IPS DF 6.9 (cell line): ENCODE results near the gene GM2A.

Experiments
- DNase-seq: peaks from one replicate; pipeline ENCODE4 v3.0.0-alpha.2; 2013; ENCODE audit warnings: low read depth, low spot score
- H3K27ac ChIP-seq: one replicate; pipeline ENCODE4 v1.5.1; 2013; ENCODE audit warnings: low read length, control low read depth
- H3K27me3 ChIP-seq: 2 replicates; pipeline ENCODE4 v1.6.1; 2013; ENCODE audit warnings: mild to moderate bottlenecking, low read length; ENCODE audit not compliant: control insufficient read depth, insufficient read depth
- H3K36me3 ChIP-seq: 2 replicates; pipeline ENCODE4 v1.6.1; 2013; ENCODE audit warnings: low read length; ENCODE audit not compliant: control insufficient read depth, insufficient read depth
- H3K4me1 ChIP-seq: 2 replicates; pipeline ENCODE4 v1.6.1; 2013; ENCODE audit warnings: low read length; ENCODE audit not compliant: control insufficient read depth, insufficient read depth
- H3K4me3 ChIP-seq: 2 replicates; pipeline ENCODE4 v1.5.1; 2013; ENCODE audit warnings: mild to moderate bottlenecking, low read length
- H3K9me3 ChIP-seq: 2 replicates; pipeline ENCODE4 v1.6.1; 2013; ENCODE audit warnings: low read length, inconsistent platforms; ENCODE audit not compliant: control insufficient read depth, insufficient read depth
- WGBS: extraction: QIAGEN DNeasy Blood & Tissue Kit; methylation state at CpG from one replicate; pipeline ENCODE4 v1.1.7; 2013; ENCODE audit warnings: mixed read lengths, missing lambda C conversion rate; ENCODE audit not compliant: insufficient read length, insufficient coverage; 5-methylcytosine and 5-hydroxymethylcytosine counted together

GM2A gene

DNA sequence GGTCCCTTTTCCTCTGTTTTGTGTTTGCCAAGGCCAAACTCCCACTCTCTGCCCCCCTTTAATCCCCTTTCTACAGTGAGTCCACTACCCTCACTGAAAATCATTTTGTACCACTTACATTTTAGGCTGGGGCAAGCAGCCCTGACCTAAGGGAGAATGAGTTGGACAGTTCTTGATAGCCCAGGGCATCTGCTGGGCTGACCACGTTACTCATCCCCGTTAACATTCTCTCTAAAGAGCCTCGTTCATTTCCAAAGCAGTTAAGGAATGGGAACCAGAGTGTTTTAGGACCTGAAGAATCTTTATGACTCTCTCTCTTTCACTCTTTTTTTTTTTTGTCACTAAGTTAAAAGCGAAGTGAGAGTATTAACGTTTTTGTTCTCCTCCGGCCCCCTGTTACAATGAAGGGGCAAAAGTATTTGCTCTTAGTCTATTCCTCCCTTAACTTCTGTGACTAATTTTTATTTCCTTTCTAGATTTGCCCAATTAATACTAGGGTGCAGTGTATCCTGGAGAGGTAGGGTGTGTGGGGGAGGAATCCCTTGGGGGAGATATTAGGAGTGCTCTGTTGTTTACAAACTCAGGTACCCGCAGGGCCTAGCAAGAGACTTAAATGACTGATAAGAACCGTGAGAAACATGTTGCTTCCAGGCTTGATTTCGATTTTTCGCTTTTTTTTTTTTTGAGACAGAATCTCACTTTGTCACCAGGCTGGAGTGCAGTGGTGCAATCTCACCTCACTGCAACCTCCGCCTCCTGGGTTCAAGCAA is 14.7 kb downstream of the GM2A start:
- H3K9me3 ChIP-seq, result no peaks in the 10 kb centered on the region
- H3K4me1 ChIP-seq, result no peaks in the 10 kb centered on the region; the same call in 1 of the 2 replicates
- no CpG with 5 or more reads among the region's 11 CpGs for WGBS
- H3K27ac ChIP-seq, result no peak overlapping the region
- H3K27me3 ChIP-seq, result no peaks in the 10 kb centered on the region
- no peak overlapping the region for H3K4me3 ChIP-seq
- peaks cover 10% of the 10 kb centered on the region; the same call in 1 of the 2 replicates for H3K36me3 ChIP-seq
- DNase-seq, result no peak

- no peak for DNase-seq
Measured at GRCh38 chr5:151270599-151270998, 17.6 kb downstream of the GM2A start.

DNA sequence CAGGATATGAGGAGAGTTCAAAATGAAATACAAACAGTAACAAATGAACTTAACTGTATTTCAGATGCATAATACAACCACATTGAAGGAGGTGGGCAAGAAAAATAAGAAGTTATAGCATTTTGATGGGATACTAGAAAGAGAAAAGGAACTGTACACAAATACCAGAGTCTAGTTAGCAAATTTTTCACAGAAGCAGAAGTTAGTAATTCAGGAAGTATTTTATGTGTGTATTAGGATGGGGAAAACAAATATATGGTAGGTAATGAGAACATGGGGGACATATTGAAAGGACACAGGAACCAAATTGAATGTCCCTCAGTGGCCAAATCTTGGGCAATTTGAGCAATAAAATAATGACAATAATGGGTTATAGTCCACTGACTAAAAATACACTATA is 18.4 kb downstream of the GM2A start:
- no peaks in the 10 kb centered on the region for H3K9me3 ChIP-seq
- H3K27ac ChIP-seq, result no peak overlapping the region
- peaks cover 10% of the 10 kb centered on the region; the same call in 1 of the 2 replicates for H3K36me3 ChIP-seq
- no peaks in the 10 kb centered on the region; the same call in 1 of the 2 replicates for H3K4me1 ChIP-seq
- H3K27me3 ChIP-seq, result no peaks in the 10 kb centered on the region
- no peak overlapping the region for H3K4me3 ChIP-seq
- DNase-seq, result no peak

More at GRCh38 chr5:151270599-151270998, 17.6 kb downstream of the GM2A start:
- no peaks in the 10 kb centered on the region; the same call in 1 of the 2 replicates for H3K4me1 ChIP-seq
- H3K9me3 ChIP-seq, result no peaks in the 10 kb centered on the region
- no peak overlapping the region for H3K4me3 ChIP-seq
- no peaks in the 10 kb centered on the region for H3K27me3 ChIP-seq
- WGBS, result no CpG with 5 or more reads among the region's 1 CpG
- no peak overlapping the region for H3K27ac ChIP-seq
- H3K36me3 ChIP-seq, result peaks cover 10% of the 10 kb centered on the region; the same call in 1 of the 2 replicates

- no peaks in the 10 kb centered on the region for H3K27me3 ChIP-seq
- no peaks in the 10 kb centered on the region for H3K4me1 ChIP-seq
- H3K36me3 ChIP-seq, result no peaks in the 10 kb centered on the region
- no peak overlapping the region for H3K27ac ChIP-seq
- no peak overlapping the region for H3K4me3 ChIP-seq
- H3K9me3 ChIP-seq, result no peaks in the 10 kb centered on the region
- no peak for DNase-seq
Measured at GRCh38 chr5:151274666-151275065, 21.7 kb downstream of the GM2A start.

DNA sequence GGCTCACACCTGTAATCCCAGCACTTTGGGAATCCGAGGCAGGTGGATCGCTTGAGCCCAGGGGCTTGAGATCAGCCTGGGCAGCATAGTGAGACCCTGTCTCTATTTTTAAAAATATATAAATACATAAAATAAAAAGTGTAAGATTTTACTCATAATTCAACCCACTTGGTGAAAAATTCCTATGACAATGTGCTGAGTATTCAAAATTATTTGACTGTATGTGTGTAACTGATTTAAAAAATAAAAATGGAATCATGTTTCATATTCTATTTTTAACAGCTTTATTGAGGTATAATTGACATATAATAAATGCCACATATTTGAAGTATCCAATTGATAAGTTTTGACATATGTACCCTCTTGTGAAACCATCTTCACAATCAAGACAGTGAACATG is 22.8 kb downstream of the GM2A start:
- no peaks in the 10 kb centered on the region for H3K9me3 ChIP-seq
- no peaks in the 10 kb centered on the region for H3K4me1 ChIP-seq
- no peak overlapping the region for H3K4me3 ChIP-seq
- H3K36me3 ChIP-seq, result no peaks in the 10 kb centered on the region
- no peaks in the 10 kb centered on the region; the same call in 1 of the 2 replicates for H3K27me3 ChIP-seq
- no CpG with 5 or more reads among the region's 2 CpGs for WGBS
- DNase-seq, result no peak
- no peak overlapping the region for H3K27ac ChIP-seq

- no peaks in the 10 kb centered on the region; the same call in 1 of the 2 replicates for H3K27me3 ChIP-seq
- no peak overlapping the region for H3K27ac ChIP-seq
- no peak overlapping the region for H3K4me3 ChIP-seq
- no peak for DNase-seq
- no peaks in the 10 kb centered on the region for H3K9me3 ChIP-seq
- H3K36me3 ChIP-seq, result no peaks in the 10 kb centered on the region
- no CpG with 5 or more reads among the region's 5 CpGs for WGBS
- no peaks in the 10 kb centered on the region for H3K4me1 ChIP-seq
Measured at GRCh38 chr5:151278845-151279244, 25.9 kb downstream of the GM2A start.

GRCh38 chr5:151280443-151280842 is 27.5 kb downstream of the GM2A start:
- no CpG with 5 or more reads among the region's 2 CpGs for WGBS
- H3K36me3 ChIP-seq, result no peaks in the 10 kb centered on the region
- H3K27ac ChIP-seq, result no peak overlapping the region
- H3K27me3 ChIP-seq, result no peaks in the 10 kb centered on the region; the same call in 1 of the 2 replicates
- H3K4me3 ChIP-seq, result no peak overlapping the region
- DNase-seq, result no peak
- no peaks in the 10 kb centered on the region for H3K4me1 ChIP-seq
- no peaks in the 10 kb centered on the region for H3K9me3 ChIP-seq

DNA sequence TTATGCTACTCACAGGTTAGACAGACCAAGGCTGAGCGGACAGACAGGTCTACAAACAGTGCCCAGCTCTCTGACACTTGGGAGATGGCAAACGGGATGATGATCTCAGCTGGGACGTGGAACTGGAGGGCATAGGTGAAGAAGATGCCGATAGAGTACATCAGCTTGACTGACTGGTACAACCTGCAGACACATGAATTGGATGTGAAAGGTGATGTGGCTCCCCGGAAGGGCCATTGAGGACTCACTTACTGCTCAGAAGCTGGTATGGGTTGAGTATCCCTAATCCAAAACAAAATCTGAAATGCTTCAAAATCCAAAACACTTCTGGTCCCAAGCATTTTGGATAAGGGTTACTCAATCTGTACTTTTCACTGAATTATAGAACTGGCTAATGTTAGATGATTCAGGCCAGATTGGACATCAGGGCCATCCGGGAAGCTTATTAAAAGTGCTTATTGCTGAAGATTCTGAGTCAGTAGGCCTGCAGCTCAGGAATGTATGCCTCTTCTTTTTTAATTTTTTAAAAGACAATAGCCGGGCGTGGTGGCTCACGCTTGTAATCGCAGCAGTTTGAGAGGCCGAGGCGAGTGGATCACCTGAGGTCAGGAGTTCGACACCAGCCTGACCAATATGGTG is 28.1 kb downstream of the GM2A start:
- Histone ChIP-seq H3K4me3 (no peak overlapping the region), H3K27me3 (no peaks in the 10 kb centered on the region; the same call in 1 of the 2 replicates), H3K27ac (no peak overlapping the region), H3K4me1 (no peaks in the 10 kb centered on the region), H3K36me3 (no peaks in the 10 kb centered on the region), H3K9me3 (no peaks in the 10 kb centered on the region)
- WGBS, result no CpG with 5 or more reads among the region's 13 CpGs
- DNase-seq, result no peak

GRCh38 chr5:151283120-151283825 is 30.3 kb downstream of the GM2A start:
- Histone ChIP-seq H3K27ac (no peak overlapping the region), H3K4me3 (no peak overlapping the region), H3K4me1 (no peaks in the 10 kb centered on the region), H3K9me3 (no peaks in the 10 kb centered on the region), H3K27me3 (no peaks in the 10 kb centered on the region; the same call in 1 of the 2 replicates), H3K36me3 (no peaks in the 10 kb centered on the region)
- no peak for DNase-seq
- no CpG with 5 or more reads among the region's 4 CpGs for WGBS

DNA sequence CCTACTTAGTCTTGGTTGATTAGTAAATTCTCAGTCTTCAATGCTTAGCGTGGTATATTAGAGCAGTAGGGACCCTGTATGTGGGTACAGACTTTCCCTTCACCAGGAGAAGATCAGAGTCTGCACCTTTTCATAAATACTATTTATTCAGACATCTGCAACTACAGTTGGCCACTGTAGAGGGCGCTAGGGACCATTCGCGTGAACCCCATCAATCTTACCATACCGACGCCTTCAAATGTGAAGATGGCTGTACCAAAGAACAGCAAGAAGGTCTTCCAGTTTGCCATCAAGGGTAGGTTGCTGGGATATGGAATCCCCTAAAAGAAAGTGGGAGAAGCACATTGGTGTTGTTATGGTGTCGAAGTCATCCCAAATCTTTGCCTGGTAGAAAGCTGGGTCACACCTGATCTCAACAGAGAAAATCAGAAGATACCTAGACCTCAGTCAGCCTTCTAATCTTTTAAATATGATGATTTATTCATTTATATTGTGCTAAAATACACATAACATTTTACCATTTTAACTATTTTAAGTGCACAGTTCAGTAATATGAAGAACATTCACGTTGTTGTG is 31.5 kb downstream of the GM2A start:
- Histone ChIP-seq H3K27me3 (no peaks in the 10 kb centered on the region; the same call in 1 of the 2 replicates), H3K27ac (no peak overlapping the region), H3K9me3 (no peaks in the 10 kb centered on the region), H3K36me3 (no peaks in the 10 kb centered on the region), H3K4me3 (no peak overlapping the region), H3K4me1 (no peaks in the 10 kb centered on the region)
- DNase-seq, result peak; percentile 37
- WGBS, result no CpG with 5 or more reads among the region's 8 CpGs
